Measurements from ENCODE around the gene TBC1D17.
A peak's percentile ranks its signal among the peaks of the same experiment; 100 is the strongest.

TBC1D17 gene

GRCh38 chr19:49870309-49870901 is 7.1 kb upstream of the TBC1D17 start:
- DNase-seq (ENCODE audit: low read depth, low spot score) = no peak

GRCh38 chr19:49871349-49871985 is 6.0 kb upstream of the TBC1D17 start:
- WGBS (ENCODE audit: insufficient coverage, insufficient read length) = no CpG with 5 or more reads among the region's 17 CpGs
- no peaks in the 10 kb centered on the region for H3K27me3 ChIP-seq (ENCODE audit: control insufficient read depth, insufficient read depth, low read length)
- 0 out of 2 replicates have a peak, but pooled peaks cover 2% of the 10 kb centered on the region for H3K4me1 ChIP-seq (ENCODE audit: control insufficient read depth, insufficient read depth, low read length)

More at GRCh38 chr19:49870309-49870901, 7.1 kb upstream of the TBC1D17 start:
- H3K9me3 ChIP-seq (ENCODE audit: control insufficient read depth, insufficient read depth, low read length) = no peaks in the 10 kb centered on the region
- no CpG with 5 or more reads among the region's 15 CpGs for WGBS (ENCODE audit: insufficient coverage, insufficient read length)
- H3K4me1 ChIP-seq (ENCODE audit: control insufficient read depth, insufficient read depth, low read length) = 0 out of 2 replicates have a peak, but pooled peaks cover 3% of the 10 kb centered on the region
- no peak overlapping the region for H3K27ac ChIP-seq (ENCODE audit: low read length)
- H3K4me3 ChIP-seq (ENCODE audit: low read length) = peak overlapping the region; percentile 60; the same call in 1 of the 2 replicates
- no peaks in the 10 kb centered on the region for H3K36me3 ChIP-seq (ENCODE audit: control insufficient read depth, insufficient read depth, low read length)
- no peaks in the 10 kb centered on the region for H3K27me3 ChIP-seq (ENCODE audit: control insufficient read depth, insufficient read depth, low read length)

GRCh38 chr19:49872245-49873128 is 5.0 kb upstream of the TBC1D17 start:
- 0 out of 2 replicates have a peak, but pooled peaks cover 2% of the 10 kb centered on the region for H3K4me1 ChIP-seq (ENCODE audit: control insufficient read depth, insufficient read depth, low read length)

More at GRCh38 chr19:49871349-49871985, 6.0 kb upstream of the TBC1D17 start:
- no peak overlapping the region for H3K4me3 ChIP-seq (ENCODE audit: low read length)
- no peak for DNase-seq (ENCODE audit: low read depth, low spot score)
- no peaks in the 10 kb centered on the region for H3K36me3 ChIP-seq (ENCODE audit: control insufficient read depth, insufficient read depth, low read length)
- H3K27ac ChIP-seq (ENCODE audit: low read length) = no peak overlapping the region
- H3K9me3 ChIP-seq (ENCODE audit: control insufficient read depth, insufficient read depth, low read length) = no peaks in the 10 kb centered on the region

GRCh38 chr19:49873129-49873521 is 4.4 kb upstream of the TBC1D17 start:
- H3K9me3 ChIP-seq (ENCODE audit: control insufficient read depth, insufficient read depth, low read length) = no peaks in the 10 kb centered on the region
- WGBS (ENCODE audit: insufficient coverage, insufficient read length) = no CpG with 5 or more reads among the region's 29 CpGs
- no peak overlapping the region for H3K27ac ChIP-seq (ENCODE audit: low read length)
- H3K27me3 ChIP-seq (ENCODE audit: control insufficient read depth, insufficient read depth, low read length) = no peaks in the 10 kb centered on the region
- 0 out of 2 replicates have a peak, but pooled peaks cover 2% of the 10 kb centered on the region for H3K4me1 ChIP-seq (ENCODE audit: control insufficient read depth, insufficient read depth, low read length)
- no peak overlapping the region for H3K4me3 ChIP-seq (ENCODE audit: low read length)
- DNase-seq (ENCODE audit: low read depth, low spot score) = no peak
- H3K36me3 ChIP-seq (ENCODE audit: control insufficient read depth, insufficient read depth, low read length) = no peaks in the 10 kb centered on the region

More at GRCh38 chr19:49872245-49873128, 5.0 kb upstream of the TBC1D17 start:
- H3K4me3 ChIP-seq (ENCODE audit: low read length) = no peak overlapping the region
- DNase-seq (ENCODE audit: low read depth, low spot score) = no peak
- no peaks in the 10 kb centered on the region for H3K36me3 ChIP-seq (ENCODE audit: control insufficient read depth, insufficient read depth, low read length)
- no peaks in the 10 kb centered on the region for H3K9me3 ChIP-seq (ENCODE audit: control insufficient read depth, insufficient read depth, low read length)
- no peak overlapping the region for H3K27ac ChIP-seq (ENCODE audit: low read length)
- WGBS (ENCODE audit: insufficient coverage, insufficient read length) = no CpG with 5 or more reads among the region's 27 CpGs
- H3K27me3 ChIP-seq (ENCODE audit: control insufficient read depth, insufficient read depth, low read length) = no peaks in the 10 kb centered on the region

GRCh38 chr19:49873834-49874233 is 3.7 kb upstream of the TBC1D17 start:
- H3K27me3 ChIP-seq (ENCODE audit: control insufficient read depth, insufficient read depth, low read length) = no peaks in the 10 kb centered on the region
- H3K9me3 ChIP-seq (ENCODE audit: control insufficient read depth, insufficient read depth, low read length) = no peaks in the 10 kb centered on the region
- peaks cover 3% of the 10 kb centered on the region; the same call in 1 of the 2 replicates for H3K4me1 ChIP-seq (ENCODE audit: control insufficient read depth, insufficient read depth, low read length)
- no peak for DNase-seq (ENCODE audit: low read depth, low spot score)
- no peaks in the 10 kb centered on the region for H3K36me3 ChIP-seq (ENCODE audit: control insufficient read depth, insufficient read depth, low read length)
- no peak overlapping the region for H3K27ac ChIP-seq (ENCODE audit: low read length)
- no peak overlapping the region for H3K4me3 ChIP-seq (ENCODE audit: low read length)
- WGBS (ENCODE audit: insufficient coverage, insufficient read length) = no CpG with 5 or more reads among the region's 10 CpGs

- Histone ChIP-seq H3K36me3 (ENCODE audit: control insufficient read depth, insufficient read depth, low read length) (no peaks in the 10 kb centered on the region; the same call in 1 of the 2 replicates), H3K27ac (ENCODE audit: low read length) (no peak overlapping the region), H3K4me3 (ENCODE audit: low read length) (no peak overlapping the region), H3K9me3 (ENCODE audit: control insufficient read depth, insufficient read depth, low read length) (no peaks in the 10 kb centered on the region), H3K4me1 (ENCODE audit: control insufficient read depth, insufficient read depth, low read length) (peaks cover 5% of the 10 kb centered on the region; the same call in 1 of the 2 replicates), H3K27me3 (ENCODE audit: control insufficient read depth, insufficient read depth, low read length) (no peaks in the 10 kb centered on the region)
- no peak for DNase-seq (ENCODE audit: low read depth, low spot score)
- no CpG with 5 or more reads among the region's 11 CpGs for WGBS (ENCODE audit: insufficient coverage, insufficient read length)
Observed at GRCh38 chr19:49874503-49875157, 2.9 kb upstream of the TBC1D17 start.

GRCh38 chr19:49875177-49875576 is 2.3 kb upstream of the TBC1D17 start:
- no peaks in the 10 kb centered on the region for H3K27me3 ChIP-seq (ENCODE audit: control insufficient read depth, insufficient read depth, low read length)
- H3K36me3 ChIP-seq (ENCODE audit: control insufficient read depth, insufficient read depth, low read length) = peaks cover under 1% of the 10 kb centered on the region; the same call in 1 of the 2 replicates
- peaks cover 5% of the 10 kb centered on the region; the same call in 1 of the 2 replicates for H3K4me1 ChIP-seq (ENCODE audit: control insufficient read depth, insufficient read depth, low read length)
- no peak overlapping the region for H3K27ac ChIP-seq (ENCODE audit: low read length)
- no peaks in the 10 kb centered on the region for H3K9me3 ChIP-seq (ENCODE audit: control insufficient read depth, insufficient read depth, low read length)
- no peak for DNase-seq (ENCODE audit: low read depth, low spot score)
- no peak overlapping the region; the same call in 1 of the 2 replicates for H3K4me3 ChIP-seq (ENCODE audit: low read length)
- no CpG with 5 or more reads among the region's 4 CpGs for WGBS (ENCODE audit: insufficient coverage, insufficient read length)

- no peak for DNase-seq (ENCODE audit: low read depth, low spot score)
- H3K27ac ChIP-seq (ENCODE audit: low read length) = no peak overlapping the region
- no CpG with 5 or more reads among the region's 28 CpGs for WGBS (ENCODE audit: insufficient coverage, insufficient read length)
- no peaks in the 10 kb centered on the region for H3K27me3 ChIP-seq (ENCODE audit: control insufficient read depth, insufficient read depth, low read length)
- peaks cover 6% of the 10 kb centered on the region for H3K36me3 ChIP-seq (ENCODE audit: control insufficient read depth, insufficient read depth, low read length)
- H3K9me3 ChIP-seq (ENCODE audit: control insufficient read depth, insufficient read depth, low read length) = no peaks in the 10 kb centered on the region
- H3K4me1 ChIP-seq (ENCODE audit: control insufficient read depth, insufficient read depth, low read length) = peaks cover 5% of the 10 kb centered on the region; the same call in 1 of the 2 replicates
- H3K4me3 ChIP-seq (ENCODE audit: low read length) = peak overlapping the region; percentile 83
Observed at GRCh38 chr19:49875857-49876421, 1.6 kb upstream of the TBC1D17 start.

GRCh38 chr19:49876422-49877019 is 981 bp upstream of the TBC1D17 start:
- Histone ChIP-seq H3K4me3 (ENCODE audit: low read length) (peak overlapping the region; percentile 87), H3K27ac (ENCODE audit: low read length) (no peak overlapping the region), H3K9me3 (ENCODE audit: control insufficient read depth, insufficient read depth, low read length) (no peaks in the 10 kb centered on the region), H3K36me3 (ENCODE audit: control insufficient read depth, insufficient read depth, low read length) (peaks cover 12% of the 10 kb centered on the region), H3K27me3 (ENCODE audit: control insufficient read depth, insufficient read depth, low read length) (no peaks in the 10 kb centered on the region), H3K4me1 (ENCODE audit: control insufficient read depth, insufficient read depth, low read length) (peaks cover 5% of the 10 kb centered on the region; the same call in 1 of the 2 replicates)
- peak; percentile 94 for DNase-seq (ENCODE audit: low read depth, low spot score)
- WGBS (ENCODE audit: insufficient coverage, insufficient read length) = no CpG with 5 or more reads among the region's 46 CpGs

Data from iPS DF 6.9 (cell line).